Measurements from ENCODE around the gene PKNOX2.

The PKNOX2 gene

DNA sequence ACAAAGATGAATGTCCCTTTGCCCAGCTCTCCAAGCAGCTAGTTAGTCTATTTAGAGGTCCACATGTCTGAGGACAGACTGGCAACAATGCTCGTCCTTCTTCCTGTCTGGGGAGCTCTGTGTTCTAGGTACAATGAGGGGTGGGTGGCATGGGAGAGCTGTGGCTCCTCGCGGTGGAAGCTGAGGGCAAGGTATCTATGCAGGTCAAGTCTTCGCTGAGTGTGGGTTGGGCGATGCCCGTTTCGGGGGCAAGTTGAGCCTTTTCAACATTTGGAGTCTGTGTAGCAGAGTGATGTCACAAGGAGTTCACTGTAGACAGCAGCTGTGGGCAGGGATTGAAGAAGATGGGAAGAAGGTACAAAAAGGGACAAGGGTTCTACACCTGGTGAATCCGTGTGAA, 168.3 kb downstream of the PKNOX2 start:
- no peaks in the 10 kb centered on the region for H3K9me3 ChIP-seq (ENCODE audit: insufficient read depth, low read depth, low read length)
- peaks cover 4% of the 10 kb centered on the region for H3K4me1 ChIP-seq (ENCODE audit: insufficient read depth, low read length)
- no peak overlapping the region for H3K27ac ChIP-seq (ENCODE audit: low read depth, low read length)
- H3K4me3 ChIP-seq (ENCODE audit: low read length), result no peak overlapping the region
- H3K36me3 ChIP-seq (ENCODE audit: insufficient read depth, low read length), result no peaks in the 10 kb centered on the region
- 94% methylated on average over 8 of the region's 8 CpGs for WGBS
- no peaks in the 10 kb centered on the region for H3K27me3 ChIP-seq (ENCODE audit: insufficient read depth, low read length)
- H3K9ac ChIP-seq (ENCODE audit: low read depth, low read length), result no peak overlapping the region

DNA sequence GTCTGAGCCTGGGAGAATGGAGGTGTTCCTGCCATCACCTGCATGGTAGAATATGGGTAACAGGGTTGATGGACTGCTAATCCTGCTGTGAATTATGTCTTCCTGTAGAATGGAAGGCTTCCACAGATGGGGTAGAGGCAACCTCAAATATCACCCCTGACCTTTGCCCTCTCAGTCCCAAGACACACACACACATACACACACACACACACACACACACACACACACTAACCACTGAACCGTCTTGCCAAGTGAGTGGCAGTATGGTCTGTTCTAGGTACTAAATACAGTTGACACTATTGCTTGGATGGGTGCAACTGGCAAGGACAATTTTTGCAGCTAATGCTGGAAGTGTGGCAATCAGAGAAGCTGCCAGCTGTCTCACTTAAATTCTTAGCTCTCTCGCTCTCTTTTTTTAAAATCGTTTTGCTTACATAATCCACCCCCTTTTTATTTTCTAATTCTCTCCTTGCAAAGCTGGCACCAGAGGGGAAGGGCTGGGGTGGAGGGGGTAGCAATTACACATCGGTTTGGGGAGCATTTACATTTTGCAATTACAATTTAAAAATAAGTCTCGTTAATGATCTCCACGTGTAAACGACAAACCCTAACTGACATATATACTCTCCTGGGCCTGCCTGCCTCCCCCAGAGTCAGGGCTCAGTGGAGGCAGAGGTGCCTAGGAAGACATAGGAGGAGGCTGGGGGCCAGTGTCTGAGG, 169.0 kb downstream of the PKNOX2 start:
- Histone ChIP-seq H3K4me1 (ENCODE audit: insufficient read depth, low read length) (peaks cover 4% of the 10 kb centered on the region), H3K9me3 (ENCODE audit: insufficient read depth, low read depth, low read length) (no peaks in the 10 kb centered on the region), H3K9ac (ENCODE audit: low read depth, low read length) (no peak overlapping the region), H3K27me3 (ENCODE audit: insufficient read depth, low read length) (no peaks in the 10 kb centered on the region), H3K4me3 (ENCODE audit: low read length) (no peak overlapping the region), H3K27ac (ENCODE audit: low read depth, low read length) (no peak overlapping the region), H3K36me3 (ENCODE audit: insufficient read depth, low read length) (no peaks in the 10 kb centered on the region)
- 91% methylated on average over 5 of the region's 7 CpGs for WGBS

DNA sequence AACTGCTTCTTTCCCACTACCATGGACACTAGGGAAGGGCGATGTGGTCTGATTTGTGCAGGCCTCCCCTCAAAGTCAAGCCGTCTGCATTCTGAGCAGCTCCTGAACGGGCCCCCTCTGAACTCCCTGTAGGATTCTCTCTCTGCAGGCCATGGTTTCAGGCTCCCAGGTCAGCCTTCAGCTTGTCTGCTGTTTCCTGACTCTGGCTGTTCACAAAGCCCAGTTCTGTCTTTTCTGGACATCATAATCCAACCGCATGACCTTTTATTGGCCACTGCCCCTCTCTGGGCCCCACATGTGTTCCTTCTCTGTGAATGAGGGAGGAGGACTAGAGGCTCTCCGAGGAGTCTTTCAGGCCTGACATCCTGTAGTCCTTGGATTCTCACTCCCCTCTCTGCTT, 170.6 kb downstream of the PKNOX2 start:
- H3K9ac ChIP-seq (ENCODE audit: low read depth, low read length), result no peak overlapping the region
- H3K4me3 ChIP-seq (ENCODE audit: low read length), result no peak overlapping the region
- no peaks in the 10 kb centered on the region for H3K36me3 ChIP-seq (ENCODE audit: insufficient read depth, low read length)
- H3K9me3 ChIP-seq (ENCODE audit: insufficient read depth, low read depth, low read length), result no peaks in the 10 kb centered on the region
- H3K27ac ChIP-seq (ENCODE audit: low read depth, low read length), result no peak overlapping the region
- H3K27me3 ChIP-seq (ENCODE audit: insufficient read depth, low read length), result no peaks in the 10 kb centered on the region
- H3K4me1 ChIP-seq (ENCODE audit: insufficient read depth, low read length), result peaks cover 4% of the 10 kb centered on the region
- WGBS, result 92% methylated on average over 4 of the region's 5 CpGs

DNA sequence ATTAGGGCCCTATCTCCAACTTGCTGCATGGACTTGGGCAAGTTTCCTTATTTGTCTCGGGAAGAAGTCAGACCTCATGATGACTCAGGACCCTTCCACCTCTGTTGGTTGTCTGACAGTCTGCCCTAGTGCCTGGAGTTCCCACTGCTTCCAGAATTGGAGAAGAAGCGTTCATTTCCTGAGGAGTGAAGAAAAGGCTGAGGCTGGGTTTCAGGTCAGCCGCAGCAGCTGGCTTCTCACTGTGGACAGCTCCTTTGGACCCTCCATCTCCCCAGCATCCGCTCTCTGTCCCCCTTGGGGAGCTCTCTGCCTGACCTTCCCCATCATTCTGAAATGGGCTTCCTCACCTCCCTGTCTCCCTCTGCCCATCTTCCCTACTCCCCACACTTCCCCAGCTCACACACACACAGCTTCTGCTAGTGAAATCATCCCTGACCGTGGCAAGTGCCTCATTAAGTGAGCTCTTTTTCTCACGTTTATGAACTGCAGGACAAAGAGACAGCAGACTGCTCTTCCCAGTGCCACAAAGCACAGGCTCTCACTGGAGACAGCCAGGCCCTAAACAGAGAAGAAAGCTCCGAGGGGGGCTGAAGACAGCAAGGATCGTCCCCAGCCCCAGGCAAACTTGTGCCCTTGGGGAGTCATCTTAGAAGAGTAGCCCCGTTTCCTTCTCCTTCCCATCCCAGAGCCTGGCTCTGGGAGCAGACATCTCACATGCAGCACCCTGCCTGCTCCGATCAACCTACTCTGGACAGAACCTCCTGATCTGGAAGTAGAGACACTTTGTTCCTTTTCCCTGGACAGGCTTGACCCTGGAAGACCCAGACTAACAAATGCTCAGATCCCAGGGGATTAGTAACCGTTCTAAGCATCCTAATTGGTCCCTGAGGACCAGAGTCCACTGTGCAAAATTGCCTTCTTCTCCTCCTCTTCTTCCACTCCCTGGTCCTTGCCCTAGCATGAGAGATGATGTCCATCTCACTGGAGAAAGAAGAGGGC, 173.6 kb downstream of the PKNOX2 start:
- Histone ChIP-seq H3K9ac (ENCODE audit: low read depth, low read length) (no peak overlapping the region), H3K4me3 (ENCODE audit: low read length) (no peak overlapping the region), H3K27ac (ENCODE audit: low read depth, low read length) (no peak overlapping the region), H3K27me3 (ENCODE audit: insufficient read depth, low read length) (peaks cover 1% of the 10 kb centered on the region; the same call in 1 of the 2 replicates), H3K9me3 (ENCODE audit: insufficient read depth, low read depth, low read length) (no peaks in the 10 kb centered on the region), H3K4me1 (ENCODE audit: insufficient read depth, low read length) (peaks cover 11% of the 10 kb centered on the region), H3K36me3 (ENCODE audit: insufficient read depth, low read length) (no peaks in the 10 kb centered on the region)
- WGBS, result 82% methylated on average over 11 of the region's 11 CpGs

DNA sequence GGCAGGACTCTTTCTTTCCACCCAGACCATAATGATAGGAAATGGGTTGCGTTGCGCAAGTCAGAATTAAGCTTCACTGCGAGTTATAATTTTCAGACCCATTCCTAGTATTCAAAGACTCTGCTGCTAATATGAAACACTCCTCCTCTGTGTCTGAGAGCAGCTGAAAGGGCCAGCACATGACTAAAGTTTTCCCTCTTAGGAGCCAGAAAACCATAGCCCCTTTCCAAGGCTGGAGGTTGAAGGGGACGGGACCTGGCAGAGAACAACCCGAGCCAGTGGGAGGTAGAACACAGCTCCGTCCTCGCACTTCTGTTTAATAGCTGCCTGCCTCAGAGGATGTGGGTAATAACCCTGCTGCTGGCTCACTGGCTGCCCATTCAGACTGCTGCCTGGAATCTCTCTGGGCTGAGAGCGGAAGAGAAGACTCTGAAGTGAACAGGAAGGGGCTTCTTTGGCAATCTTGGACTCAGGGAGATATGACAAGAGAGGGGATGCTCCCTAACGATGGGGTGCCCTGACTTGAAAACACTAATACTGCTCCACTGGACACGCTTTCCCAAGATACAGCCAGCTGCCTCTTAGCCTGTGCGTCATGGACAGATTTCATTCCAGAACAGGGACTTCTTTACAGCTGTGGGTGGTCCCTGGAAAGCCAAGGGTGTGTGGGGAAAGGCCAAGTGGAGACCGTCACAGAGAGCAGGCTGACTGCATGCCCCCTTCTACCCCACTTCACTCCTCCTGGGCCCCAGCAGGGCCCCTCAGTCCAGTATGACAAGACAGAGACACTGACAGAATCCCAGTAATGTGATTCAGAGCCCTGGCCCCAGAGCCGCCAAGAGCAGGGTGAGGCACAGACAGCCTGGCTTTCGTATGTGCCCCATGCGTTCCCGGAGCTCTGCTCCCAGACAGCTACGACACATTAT, 174.6 kb downstream of the PKNOX2 start:
- WGBS, result 89% methylated on average over 17 of the region's 17 CpGs
- Histone ChIP-seq H3K4me1 (ENCODE audit: insufficient read depth, low read length) (peaks cover 17% of the 10 kb centered on the region), H3K36me3 (ENCODE audit: insufficient read depth, low read length) (no peaks in the 10 kb centered on the region), H3K4me3 (ENCODE audit: low read length) (no peak overlapping the region), H3K27ac (ENCODE audit: low read depth, low read length) (no peak overlapping the region), H3K9me3 (ENCODE audit: insufficient read depth, low read depth, low read length) (no peaks in the 10 kb centered on the region), H3K9ac (ENCODE audit: low read depth, low read length) (no peak overlapping the region), H3K27me3 (ENCODE audit: insufficient read depth, low read length) (peaks cover 3% of the 10 kb centered on the region; the same call in 1 of the 2 replicates)

DNA sequence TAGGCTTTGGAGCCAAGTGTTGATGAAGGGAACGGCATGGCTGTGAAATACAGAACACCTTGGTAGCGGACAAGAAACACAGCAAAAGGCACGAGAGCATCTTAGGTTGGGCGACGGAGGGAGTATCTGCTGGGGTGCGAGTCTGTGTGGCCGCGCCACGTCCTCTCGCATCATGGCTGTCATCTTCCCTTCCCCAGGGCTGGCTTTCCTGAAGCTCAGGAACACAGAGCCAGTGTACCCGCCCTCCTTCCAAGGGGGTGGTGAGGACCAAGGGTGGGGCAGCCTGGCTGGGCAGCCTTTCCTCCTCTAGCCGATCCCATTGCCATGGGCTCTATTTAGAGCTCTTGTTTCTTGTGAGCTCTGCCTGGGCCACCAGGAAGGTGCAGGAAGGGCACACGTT, 177.1 kb downstream of the PKNOX2 start:
- Histone ChIP-seq H3K27ac (ENCODE audit: low read depth, low read length) (no peak overlapping the region), H3K9ac (ENCODE audit: low read depth, low read length) (no peak overlapping the region), H3K36me3 (ENCODE audit: insufficient read depth, low read length) (no peaks in the 10 kb centered on the region), H3K4me1 (ENCODE audit: insufficient read depth, low read length) (peaks cover 24% of the 10 kb centered on the region), H3K9me3 (ENCODE audit: insufficient read depth, low read depth, low read length) (no peaks in the 10 kb centered on the region), H3K27me3 (ENCODE audit: insufficient read depth, low read length) (peaks cover 3% of the 10 kb centered on the region; the same call in 1 of the 2 replicates), H3K4me3 (ENCODE audit: low read length) (no peak overlapping the region)
- 95% methylated on average over 13 of the region's 13 CpGs for WGBS

DNA sequence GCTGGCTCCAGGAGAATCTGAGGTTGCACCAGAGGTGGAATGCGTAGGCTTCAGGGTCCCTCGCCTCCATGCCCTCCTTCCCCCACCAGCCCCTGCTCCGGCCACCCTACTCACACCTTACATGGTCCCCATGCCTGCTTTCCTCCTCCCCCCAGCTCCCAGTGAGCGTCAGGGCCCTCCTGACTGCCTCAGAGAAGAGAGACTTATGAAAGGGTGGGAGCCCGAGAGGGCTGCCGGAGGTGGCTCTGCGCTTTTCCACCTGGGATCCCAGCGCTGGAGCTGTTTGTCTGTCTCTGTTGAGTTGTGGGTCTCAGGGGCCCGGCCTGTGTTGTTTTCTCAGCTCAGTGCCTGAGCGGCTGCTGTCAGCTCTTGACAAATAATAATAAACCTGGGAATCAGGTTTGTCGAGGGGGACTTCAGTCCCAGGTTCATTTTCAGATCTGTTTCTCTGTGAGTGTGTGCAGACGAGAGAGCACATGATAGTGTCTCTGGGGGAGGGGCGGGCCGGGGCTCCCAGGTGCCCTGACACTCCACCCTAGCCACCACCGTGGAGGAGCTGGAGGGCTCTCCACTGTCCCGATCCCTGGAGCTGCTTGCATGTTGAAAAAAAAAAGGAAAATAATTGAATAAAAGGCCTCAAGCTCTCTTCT, 177.9 kb downstream of the PKNOX2 start:
- no peak overlapping the region for H3K9ac ChIP-seq (ENCODE audit: low read depth, low read length)
- no peak overlapping the region for H3K4me3 ChIP-seq (ENCODE audit: low read length)
- no peaks in the 10 kb centered on the region for H3K9me3 ChIP-seq (ENCODE audit: insufficient read depth, low read depth, low read length)
- 80% methylated on average over 14 of the region's 16 CpGs for WGBS
- H3K4me1 ChIP-seq (ENCODE audit: insufficient read depth, low read length), result peaks cover 24% of the 10 kb centered on the region
- no peaks in the 10 kb centered on the region for H3K36me3 ChIP-seq (ENCODE audit: insufficient read depth, low read length)
- peaks cover 3% of the 10 kb centered on the region; the same call in 1 of the 2 replicates for H3K27me3 ChIP-seq (ENCODE audit: insufficient read depth, low read length)
- no peak overlapping the region for H3K27ac ChIP-seq (ENCODE audit: low read depth, low read length)

DNA sequence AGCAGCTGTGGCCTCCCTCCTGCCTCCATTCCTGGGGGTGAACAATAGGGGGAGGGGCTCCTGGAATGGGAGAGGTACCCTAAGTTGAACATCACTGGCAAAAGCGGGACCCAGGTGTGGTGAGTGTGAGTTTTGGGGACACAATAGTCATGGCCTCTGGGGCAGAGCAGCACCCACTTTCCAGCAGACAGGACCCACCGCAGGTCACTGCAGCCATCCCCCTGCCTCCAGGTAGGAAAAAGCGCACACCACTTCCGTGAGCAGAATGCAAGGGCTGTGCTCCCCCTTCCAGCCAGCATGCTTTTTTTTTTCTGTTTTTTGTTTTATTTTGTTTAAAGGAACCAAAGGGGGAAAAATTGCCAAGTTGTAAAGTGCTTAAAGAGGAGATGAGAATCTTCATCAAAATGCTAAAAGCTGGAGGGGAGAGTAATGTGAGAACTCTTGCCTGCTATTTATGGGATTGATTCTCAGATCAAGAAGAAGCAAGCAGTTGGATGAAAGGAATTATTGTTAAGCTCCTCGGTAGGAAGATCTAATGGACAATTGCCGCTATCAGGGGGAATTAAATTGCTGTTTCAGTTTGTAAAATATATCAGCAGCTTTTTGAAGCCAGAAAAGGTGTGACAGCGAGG, 178.7 kb downstream of the PKNOX2 start:
- H3K4me1 ChIP-seq (ENCODE audit: insufficient read depth, low read length), result peaks cover 29% of the 10 kb centered on the region
- H3K36me3 ChIP-seq (ENCODE audit: insufficient read depth, low read length), result no peaks in the 10 kb centered on the region
- H3K9ac ChIP-seq (ENCODE audit: low read depth, low read length), result no peak overlapping the region
- no peak overlapping the region for H3K4me3 ChIP-seq (ENCODE audit: low read length)
- no peaks in the 10 kb centered on the region for H3K9me3 ChIP-seq (ENCODE audit: insufficient read depth, low read depth, low read length)
- H3K27me3 ChIP-seq (ENCODE audit: insufficient read depth, low read length), result peaks cover 3% of the 10 kb centered on the region; the same call in 1 of the 2 replicates
- H3K27ac ChIP-seq (ENCODE audit: low read depth, low read length), result no peak overlapping the region
- WGBS, result 78% methylated on average over 7 of the region's 7 CpGs

DNA sequence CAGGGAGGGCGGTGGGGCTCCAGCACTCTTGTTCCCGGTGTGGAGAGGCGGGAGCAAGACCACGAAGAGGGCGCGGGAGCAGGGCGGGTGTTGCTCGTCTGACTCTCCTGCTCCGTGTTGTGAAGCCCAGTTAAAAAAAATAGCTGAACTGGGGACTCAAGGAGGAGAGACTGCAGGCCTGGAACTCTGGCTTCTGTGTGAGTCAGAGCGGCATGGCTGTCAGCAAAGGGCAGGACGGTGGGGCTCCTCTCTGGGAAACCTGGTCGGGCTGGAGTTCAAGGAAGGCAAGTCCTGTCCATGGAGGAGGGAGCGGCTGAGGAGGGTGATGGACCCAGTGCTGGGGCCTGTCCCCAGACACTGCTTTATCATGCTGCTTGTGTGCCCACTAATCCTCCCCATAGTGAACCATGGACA, 179.2 kb downstream of the PKNOX2 start:
- no peak overlapping the region for H3K4me3 ChIP-seq (ENCODE audit: low read length)
- H3K36me3 ChIP-seq (ENCODE audit: insufficient read depth, low read length), result no peaks in the 10 kb centered on the region
- peaks cover 33% of the 10 kb centered on the region for H3K4me1 ChIP-seq (ENCODE audit: insufficient read depth, low read length)
- H3K9me3 ChIP-seq (ENCODE audit: insufficient read depth, low read depth, low read length), result no peaks in the 10 kb centered on the region
- WGBS, result 50% methylated on average over 13 of the region's 13 CpGs
- H3K27me3 ChIP-seq (ENCODE audit: insufficient read depth, low read length), result peaks cover 3% of the 10 kb centered on the region; the same call in 1 of the 2 replicates
- no peak overlapping the region for H3K27ac ChIP-seq (ENCODE audit: low read depth, low read length)
- H3K9ac ChIP-seq (ENCODE audit: low read depth, low read length), result no peak overlapping the region

DNA sequence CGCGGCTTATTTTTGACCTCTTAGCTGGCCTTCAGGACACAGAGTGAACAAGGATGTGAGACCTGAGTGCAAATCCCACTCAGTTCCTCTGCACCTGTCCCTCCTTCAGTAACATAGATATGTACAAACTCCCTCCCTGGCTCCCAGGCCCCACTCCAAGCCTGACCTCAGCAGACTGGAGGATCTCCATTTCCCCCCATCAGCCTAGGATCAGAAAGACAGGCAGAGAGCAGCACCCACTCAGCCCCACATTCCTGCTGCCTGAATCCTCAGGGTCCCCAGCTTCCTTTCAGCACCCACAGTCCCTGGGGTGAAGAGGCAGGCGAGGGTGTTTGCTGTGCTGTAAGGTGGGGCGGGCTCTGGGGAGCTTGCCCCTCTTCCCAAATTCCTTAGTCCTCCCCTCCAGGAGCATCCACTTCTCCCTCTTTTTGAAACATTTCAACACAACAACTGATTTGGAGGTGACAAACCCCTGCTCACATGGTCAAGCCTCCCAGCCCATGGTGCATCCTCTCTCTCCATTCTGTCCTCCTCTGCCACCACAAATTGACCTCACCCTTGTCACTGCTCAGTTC, 180.4 kb downstream of the PKNOX2 start:
- Histone ChIP-seq H3K27me3 (ENCODE audit: insufficient read depth, low read length) (peaks cover 3% of the 10 kb centered on the region; the same call in 1 of the 2 replicates), H3K27ac (ENCODE audit: low read depth, low read length) (no peak overlapping the region)

More for the DNA sequence above, 180.4 kb downstream of the PKNOX2 start:
- 94% methylated on average over 4 of the region's 4 CpGs for WGBS
- peaks cover 41% of the 10 kb centered on the region for H3K4me1 ChIP-seq (ENCODE audit: insufficient read depth, low read length)
- no peaks in the 10 kb centered on the region for H3K9me3 ChIP-seq (ENCODE audit: insufficient read depth, low read depth, low read length)
- H3K4me3 ChIP-seq (ENCODE audit: low read length), result no peak overlapping the region
- H3K36me3 ChIP-seq (ENCODE audit: insufficient read depth, low read length), result no peaks in the 10 kb centered on the region
- H3K9ac ChIP-seq (ENCODE audit: low read depth, low read length), result no peak overlapping the region
